ENCODE data around the gene KCTD5.
A peak's percentile ranks its signal among the peaks of the same experiment; 100 is the strongest.
"Not testable (repeated sequence)": the region's sequence is repeated elsewhere in the genome, so short reads cannot be mapped to it uniquely, and the experiment has no call there.

The KCTD5 gene

GRCh38 chr16:2710711-2711231, 28.4 kb downstream of the KCTD5 start:
- DNase-seq: no peak

GRCh38 chr16:2711370-2712062, 29.2 kb downstream of the KCTD5 start:
- DNase-seq: no peak

- no peak for DNase-seq
Observed at GRCh38 chr16:2712063-2712441, 29.7 kb downstream of the KCTD5 start.

GRCh38 chr16:2712546-2712945, 30.2 kb downstream of the KCTD5 start:
- DNase-seq: no peak

GRCh38 chr16:2713523-2713922, 31.2 kb downstream of the KCTD5 start:
- DNase-seq: no peak

GRCh38 chr16:2713985-2714774, 31.9 kb downstream of the KCTD5 start:
- DNase-seq: no peak

GRCh38 chr16:2715064-2715463, 32.7 kb downstream of the KCTD5 start:
- DNase-seq: no peak

GRCh38 chr16:2715519-2715918, 33.2 kb downstream of the KCTD5 start:
- DNase-seq: peak; percentile 82

GRCh38 chr16:2715966-2716885, 33.9 kb downstream of the KCTD5 start:
- no peak for DNase-seq

GRCh38 chr16:2716948-2717347, 34.6 kb downstream of the KCTD5 start:
- DNase-seq: no peak

- no peak for DNase-seq
Observed at GRCh38 chr16:2717383-2718263, 35.3 kb downstream of the KCTD5 start.

- DNase-seq: no peak
Observed at GRCh38 chr16:2719328-2720063, 37.2 kb downstream of the KCTD5 start.

- no peak for DNase-seq
Observed at GRCh38 chr16:2720064-2720457, 37.7 kb downstream of the KCTD5 start, which contains the start of gene PRSS27. PRSS27 (minus strand) TSS chr16:2720224; CDS start chr16:2720160, 64 bp downstream.

- DNase-seq: peak; percentile 83
Observed at GRCh38 chr16:2720719-2721633, 38.7 kb downstream of the KCTD5 start.

- DNase-seq: not testable (repeated sequence)
Observed at GRCh38 chr16:2721634-2722173, 39.4 kb downstream of the KCTD5 start.

GRCh38 chr16:2724088-2724676, 41.9 kb downstream of the KCTD5 start:
- no peak for DNase-seq

- no peak for DNase-seq
Observed at GRCh38 chr16:2724816-2725348, 42.6 kb downstream of the KCTD5 start.

GRCh38 chr16:2726923-2727322, 44.6 kb downstream of the KCTD5 start:
- no peak for DNase-seq

- DNase-seq: no peak
Observed at GRCh38 chr16:2728034-2728433, 45.7 kb downstream of the KCTD5 start.
